NCI-H82 treated with DMSO at 0.1 percent for 48 hours (cell line): ENCODE data around the gene SLC7A5.
"Not testable (repeated sequence)": the region's sequence is repeated elsewhere in the genome, so short reads cannot be mapped to it uniquely, and the experiment has no call there.

Experiments used
- DNase-seq: peaks from one replicate; lab custom pipeline; 2025; ENCODE audit not compliant: unreplicated experiment; lab: John Stamatoyannopoulos, UW

The SLC7A5 gene

DNA sequence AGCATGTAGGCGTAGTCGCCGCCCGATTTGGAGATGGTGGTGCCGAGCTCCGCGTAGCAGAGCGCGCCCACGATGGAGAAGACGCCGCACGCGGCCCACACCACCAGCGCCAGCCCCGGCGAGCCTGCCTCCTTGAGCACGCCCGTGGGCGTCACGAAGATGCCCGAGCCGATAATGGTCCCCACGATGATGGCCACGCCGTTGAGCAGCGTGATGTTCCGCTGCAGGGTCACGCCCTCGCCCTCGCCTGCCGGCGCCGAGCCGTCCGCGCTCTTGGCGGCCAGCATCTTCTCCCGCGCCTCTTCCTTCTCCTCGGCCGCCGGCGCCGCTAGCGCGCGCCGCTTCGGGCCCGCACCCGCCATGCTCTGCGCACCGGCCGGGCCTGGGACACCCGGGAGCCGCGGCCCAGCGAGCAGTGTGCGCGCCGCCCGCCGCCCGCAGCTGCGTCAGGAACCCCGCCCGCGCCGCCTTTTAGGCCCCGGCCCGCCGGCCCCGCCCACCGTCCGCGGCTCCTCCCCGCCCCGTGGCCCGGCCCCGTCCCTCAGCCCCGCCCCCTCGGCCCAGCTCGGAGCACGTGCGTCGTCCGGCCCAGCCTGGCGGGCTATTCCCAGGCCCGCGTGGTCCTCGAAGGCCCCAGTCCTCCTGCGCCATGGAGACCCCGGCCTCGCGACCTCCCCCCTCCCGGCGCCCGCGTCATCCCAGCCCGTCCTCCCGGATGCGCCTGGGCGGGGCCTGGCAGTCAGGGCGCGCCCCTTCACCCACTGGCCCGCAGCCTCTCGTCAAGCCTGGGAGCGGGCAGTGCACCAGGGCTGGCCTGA, at the start of gene SLC7A5:
TSS of gene SLC7A5 (minus strand) at position 447 of the 818 bp plus-strand sequence. CDS start at position 362, 85 bp downstream.
- DNase-seq, result not testable (repeated sequence)

GRCh38 chr16:87918338-87918737, 49.0 kb upstream of the SLC7A5 start:
- DNase-seq, result no peak

DNA sequence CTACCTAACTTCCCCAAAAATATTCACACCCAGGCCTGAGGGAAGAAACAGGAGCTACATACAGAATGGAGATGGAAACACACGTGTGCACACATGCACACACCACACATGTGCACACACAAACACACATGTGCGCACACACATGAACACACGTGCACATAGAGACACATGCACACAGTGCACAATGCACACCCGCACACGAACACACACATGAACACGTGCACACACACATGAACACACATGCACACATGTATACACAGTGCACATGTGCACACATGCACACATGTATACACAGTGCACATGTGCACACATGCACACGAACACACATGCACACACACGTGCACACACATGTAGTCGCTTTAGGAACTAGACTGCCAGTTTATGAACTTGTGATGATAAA, 48.2 kb upstream of the SLC7A5 start:
- no peak for DNase-seq

- DNase-seq, result no peak
Observed at GRCh38 chr16:87914812-87915211, 45.5 kb upstream of the SLC7A5 start.

- DNase-seq, result not testable (repeated sequence)
Observed at GRCh38 chr16:87914021-87914725, 44.9 kb upstream of the SLC7A5 start.

DNA sequence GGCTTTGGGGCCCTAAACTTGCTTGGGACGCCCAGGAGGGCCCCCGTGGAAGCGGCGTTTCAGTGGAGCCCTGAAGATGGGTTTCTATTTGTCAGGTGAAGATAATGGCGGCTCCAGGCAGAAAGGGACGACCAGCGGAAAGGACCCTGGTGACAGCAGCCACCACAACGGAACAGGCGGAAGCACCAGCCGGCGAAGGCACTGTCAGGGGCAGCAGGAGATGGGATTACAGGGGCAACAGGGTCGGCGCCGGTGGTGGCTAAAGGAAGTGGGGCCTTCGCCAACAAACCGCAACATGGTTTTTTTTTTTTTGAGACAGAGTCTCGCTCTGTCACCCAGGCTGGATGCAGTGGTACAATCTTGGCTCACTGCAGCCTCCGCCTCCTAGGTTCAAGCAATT, 43.4 kb upstream of the SLC7A5 start:
- not testable (repeated sequence) for DNase-seq

GRCh38 chr16:87911106-87911763, 41.9 kb upstream of the SLC7A5 start:
- not testable (repeated sequence) for DNase-seq

GRCh38 chr16:87909203-87909935, 40.1 kb upstream of the SLC7A5 start:
- peak; percentile 46 for DNase-seq

GRCh38 chr16:87908101-87908500, 38.8 kb upstream of the SLC7A5 start:
- DNase-seq, result not testable (repeated sequence)

DNA sequence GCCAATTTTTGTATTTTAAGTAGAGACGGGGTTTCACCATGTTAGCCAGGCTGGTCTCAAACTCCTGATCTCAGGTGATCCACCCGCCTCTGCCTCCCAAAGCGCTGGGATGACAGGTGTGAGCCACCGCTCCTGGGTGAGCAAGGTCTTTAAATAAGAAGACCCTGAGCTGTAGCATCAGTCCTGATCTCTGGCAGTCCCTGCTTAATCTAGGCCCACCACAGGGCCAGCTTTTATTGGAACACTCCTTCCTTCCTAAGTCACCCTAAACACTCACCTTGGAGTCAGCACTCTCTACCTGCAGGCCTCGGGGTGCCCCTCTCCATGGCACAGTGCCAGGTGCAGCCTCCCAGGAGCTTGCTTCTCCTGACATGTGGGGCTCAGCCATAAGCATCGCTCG, 36.2 kb upstream of the SLC7A5 start:
- DNase-seq, result not testable (repeated sequence)

DNA sequence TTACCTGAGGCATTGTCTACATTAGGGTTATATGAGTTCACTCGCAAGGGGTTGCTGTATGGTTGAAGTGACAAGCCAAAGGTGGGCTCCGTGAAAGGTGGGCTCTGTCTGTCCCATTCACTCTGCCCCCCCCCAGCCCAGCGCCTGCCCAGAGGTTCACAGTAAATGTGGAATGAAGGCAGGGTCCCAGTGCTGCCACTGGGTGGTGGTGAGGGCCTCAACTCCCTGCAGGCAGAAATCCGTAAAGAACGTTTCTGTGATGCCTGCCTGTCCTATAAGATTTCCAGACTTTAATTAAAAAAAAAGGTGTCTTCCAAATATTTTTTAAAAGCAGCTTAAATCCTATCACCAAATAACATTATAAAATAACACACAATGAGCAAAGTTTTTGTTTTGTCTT, 35.7 kb upstream of the SLC7A5 start:
- DNase-seq, result not testable (repeated sequence)

- DNase-seq, result not testable (repeated sequence)
Observed at GRCh38 chr16:87900489-87900888, 31.2 kb upstream of the SLC7A5 start.

DNA sequence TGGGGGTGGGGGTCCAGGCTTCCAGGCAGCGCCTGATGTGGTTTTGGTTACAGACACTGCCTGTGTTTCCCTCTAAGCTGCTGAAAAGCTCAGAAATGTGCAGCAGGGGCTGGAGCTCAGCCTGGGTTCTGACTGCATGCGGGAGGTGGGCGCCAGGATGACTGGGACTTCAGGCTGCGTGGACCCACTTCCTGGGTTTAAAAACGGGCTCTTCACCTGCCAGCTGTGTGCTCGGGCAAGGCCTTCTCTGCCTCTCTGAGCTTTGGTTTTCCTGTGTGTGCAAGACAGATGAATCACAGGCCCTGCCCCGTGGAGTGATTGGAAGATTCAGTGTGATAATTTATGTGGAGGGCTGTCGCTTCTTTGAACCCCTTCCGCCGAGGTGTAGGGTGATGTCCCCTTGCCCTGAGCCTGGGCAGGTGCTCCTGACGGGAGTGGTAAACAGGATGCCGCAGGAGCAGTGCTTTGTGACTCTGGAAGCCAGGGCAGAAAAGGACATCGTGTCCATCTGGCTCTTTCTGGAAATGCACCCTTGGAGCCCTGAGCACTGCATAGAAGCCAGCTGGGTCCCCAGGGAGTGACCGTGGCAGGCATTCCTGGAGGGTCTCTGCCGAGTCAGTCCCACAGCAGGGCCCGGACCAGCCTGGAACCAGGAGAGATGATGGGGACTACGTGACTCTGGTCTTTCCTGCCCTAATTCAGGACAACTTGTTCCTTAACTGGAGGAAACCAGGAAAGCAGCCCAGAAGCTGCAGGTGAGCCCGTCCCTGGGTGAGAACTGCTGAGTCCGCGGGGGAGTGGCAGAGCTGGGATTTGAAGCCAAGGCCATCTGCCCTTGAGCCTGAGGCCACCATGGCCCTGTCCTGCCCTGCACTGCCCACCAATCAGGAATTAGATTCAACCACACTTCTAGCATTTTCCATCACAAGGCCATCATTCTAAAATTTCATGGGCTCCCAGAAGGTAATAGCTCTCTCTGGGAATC, 28.5 kb upstream of the SLC7A5 start:
- DNase-seq, result no peak

GRCh38 chr16:87896924-87897520, 27.7 kb upstream of the SLC7A5 start:
- not testable (repeated sequence) for DNase-seq

DNA sequence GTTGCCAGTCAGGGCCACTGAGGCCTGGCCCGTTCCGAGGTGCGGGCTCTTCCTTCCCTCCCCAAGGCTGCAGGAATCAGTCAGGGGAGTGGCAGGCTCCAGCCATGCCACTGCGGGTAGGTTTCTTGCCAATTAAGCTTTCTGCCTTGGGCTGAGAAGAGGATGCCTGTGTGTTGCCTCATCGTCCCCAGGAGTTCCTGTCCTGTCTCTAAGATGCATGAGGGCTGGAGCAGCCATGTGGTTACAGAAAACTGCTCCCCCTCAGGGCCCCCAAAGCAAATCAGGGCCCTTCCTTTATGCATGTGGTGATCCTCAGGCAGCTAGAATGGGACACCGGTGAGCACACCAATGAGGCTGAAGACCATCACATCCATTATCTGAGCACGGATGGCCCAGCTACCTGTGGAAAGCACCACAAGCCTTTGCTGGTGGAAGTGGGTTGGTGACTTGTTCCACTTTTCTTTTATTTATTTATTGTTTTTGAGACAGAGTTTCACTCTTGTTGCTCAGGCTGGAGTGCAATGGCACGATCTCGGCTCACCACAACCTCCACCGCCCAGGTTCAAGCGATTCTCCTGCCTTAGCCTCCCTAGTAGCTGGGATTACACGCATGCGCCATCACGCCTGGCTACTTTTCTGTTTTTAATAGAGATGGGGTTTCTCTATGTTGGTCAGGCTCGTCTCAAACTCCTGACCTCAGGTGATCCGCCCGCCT, 27.0 kb upstream of the SLC7A5 start:
- DNase-seq, result not testable (repeated sequence)

- DNase-seq, result no peak
Observed at GRCh38 chr16:87895641-87896141, 26.4 kb upstream of the SLC7A5 start.

- not testable (repeated sequence) for DNase-seq
Observed at GRCh38 chr16:87894005-87894404, 24.7 kb upstream of the SLC7A5 start.

DNA sequence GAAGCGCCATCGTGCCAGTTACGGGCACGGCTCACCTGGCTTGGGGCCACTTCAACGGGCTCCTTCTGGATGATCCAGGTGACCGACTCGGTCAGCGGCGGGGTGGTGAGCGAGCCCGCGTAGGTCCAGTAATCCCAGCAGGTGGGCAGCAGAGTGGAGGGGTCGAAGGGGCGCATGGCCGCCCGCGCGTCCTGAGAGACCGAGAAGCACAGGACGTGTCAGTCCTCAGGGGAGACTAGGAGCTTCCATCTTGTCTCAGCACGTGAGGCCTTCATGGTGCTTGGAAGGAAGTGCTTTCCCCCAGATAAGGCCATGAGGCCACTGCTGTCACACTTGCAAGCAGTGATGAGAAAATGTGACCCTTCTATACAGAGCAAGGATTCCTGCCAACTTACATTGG, 22.5 kb upstream of the SLC7A5 start:
- no peak for DNase-seq
